HG03442 (cell line): Measurements from ENCODE around the gene ZMIZ1.

Source experiments
- ATAC-seq: cut with Tn5 transposase; IDR thresholded peaks from one replicate; pipeline ENCODE4 v1.9.1; 2021; ENCODE audit warnings: mild to moderate bottlenecking, moderate library complexity; ENCODE audit not compliant: unreplicated experiment

Gene ZMIZ1

DNA sequence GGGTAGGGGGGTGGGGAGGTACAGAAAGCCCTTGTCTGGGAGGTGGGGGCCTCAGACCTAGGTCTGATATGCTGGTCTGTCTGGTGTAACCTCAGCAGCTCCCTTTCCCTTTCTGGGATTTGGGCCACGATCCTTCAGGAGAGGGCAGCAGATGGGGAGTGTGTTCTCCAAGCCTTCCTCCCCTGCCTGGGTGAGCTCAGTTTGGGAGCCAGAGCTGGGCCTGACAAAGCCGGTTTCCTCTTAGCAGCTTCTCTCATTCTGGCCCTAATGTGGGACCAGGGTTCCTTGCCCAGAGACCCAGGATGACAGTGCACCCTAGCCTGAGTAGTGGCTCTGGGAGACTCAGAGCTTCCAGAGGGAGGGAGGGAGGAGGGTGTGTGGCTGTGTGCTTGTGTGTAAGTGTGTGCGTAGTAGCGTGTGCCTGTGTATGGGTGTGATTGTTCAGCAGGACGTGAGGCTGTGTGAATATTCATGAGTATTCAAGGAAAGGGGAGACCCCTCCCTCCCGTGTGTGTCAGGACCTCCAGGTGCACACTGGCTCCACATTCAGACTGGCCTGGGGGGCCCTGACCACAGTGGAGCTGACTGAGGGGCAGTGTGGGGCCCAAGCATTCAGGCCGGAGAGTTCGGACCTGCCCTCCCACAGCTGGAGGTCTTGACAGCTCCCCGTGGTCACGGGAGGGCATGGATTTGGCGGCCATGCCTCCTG is 96.5 kb downstream of the ZMIZ1 start:
- ATAC-seq: no peak

GRCh38 chr10:79166312-79166721 is 97.6 kb downstream of the ZMIZ1 start:
- ATAC-seq: no peak

DNA sequence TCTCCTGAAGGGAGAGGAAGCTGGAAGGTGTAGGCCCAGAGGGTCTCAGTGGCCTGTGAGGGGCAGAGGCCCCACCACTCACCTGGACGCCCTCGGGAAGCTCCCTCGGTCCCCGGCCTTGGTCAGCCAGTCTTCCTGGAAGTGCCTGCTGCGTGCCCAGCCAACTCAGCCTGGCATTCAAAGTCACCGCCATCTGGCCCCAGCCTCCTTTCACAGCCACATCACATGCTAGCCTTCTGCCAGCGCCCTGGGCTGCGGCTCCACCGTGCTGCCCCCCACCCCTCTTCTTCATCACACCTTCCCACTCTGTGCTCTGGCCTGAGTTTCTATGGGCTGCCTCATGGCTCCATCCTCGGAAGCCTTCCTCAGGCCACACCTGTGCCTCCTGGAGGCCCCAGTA is 98.0 kb downstream of the ZMIZ1 start:
- no peak for ATAC-seq

GRCh38 chr10:79167537-79167936 is 98.8 kb downstream of the ZMIZ1 start:
- no peak for ATAC-seq

- ATAC-seq: no peak
Measured at GRCh38 chr10:79168210-79168609, 99.4 kb downstream of the ZMIZ1 start.

DNA sequence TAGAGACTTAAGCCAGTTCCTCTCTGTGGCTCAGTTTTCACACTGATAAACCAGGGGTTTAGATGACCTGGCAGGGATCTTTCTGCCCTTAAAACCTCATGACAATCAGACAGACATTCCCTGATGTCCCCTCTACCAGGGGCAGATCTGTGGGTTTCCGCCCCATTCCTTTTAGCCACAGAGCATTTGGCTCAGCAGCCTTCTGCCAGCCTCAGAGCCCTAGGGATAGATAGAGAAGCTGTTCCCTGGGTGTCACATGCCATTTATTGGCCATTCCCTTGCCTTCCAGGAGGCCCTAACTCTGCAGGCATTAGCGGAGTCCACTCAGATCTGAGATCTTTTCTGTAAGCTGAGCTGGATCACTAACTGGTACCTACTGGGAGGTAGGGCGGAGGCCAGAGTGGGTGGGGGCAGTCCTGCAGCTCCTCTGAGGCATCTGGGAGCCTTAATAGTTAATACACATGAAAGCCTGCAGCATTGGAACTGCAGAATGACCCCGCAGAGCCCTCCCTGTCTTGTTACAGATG is 101.5 kb downstream of the ZMIZ1 start:
- ATAC-seq: no peak

DNA sequence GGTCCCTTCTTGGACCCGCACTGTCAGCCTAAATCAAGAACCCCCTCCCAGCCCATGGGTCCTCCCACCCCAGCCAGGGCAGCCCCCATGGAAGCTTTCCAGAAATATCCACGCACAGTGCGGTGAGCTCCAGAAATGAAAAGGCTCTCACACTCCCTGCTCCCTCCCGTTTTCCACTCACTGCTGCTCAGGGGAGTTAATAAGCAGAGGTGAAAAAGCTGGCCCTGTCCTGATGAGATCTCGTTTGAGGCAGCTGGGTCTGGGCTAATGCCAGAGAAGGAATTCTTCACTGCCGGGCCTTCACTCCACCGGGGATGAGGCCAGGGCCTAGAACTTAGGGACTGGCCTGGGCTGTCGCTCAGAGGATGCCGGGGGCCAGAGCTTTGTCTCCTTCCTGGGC is 102.2 kb downstream of the ZMIZ1 start:
- ATAC-seq: no peak

- no peak for ATAC-seq
Measured at GRCh38 chr10:79171504-79171903, 102.7 kb downstream of the ZMIZ1 start.

DNA sequence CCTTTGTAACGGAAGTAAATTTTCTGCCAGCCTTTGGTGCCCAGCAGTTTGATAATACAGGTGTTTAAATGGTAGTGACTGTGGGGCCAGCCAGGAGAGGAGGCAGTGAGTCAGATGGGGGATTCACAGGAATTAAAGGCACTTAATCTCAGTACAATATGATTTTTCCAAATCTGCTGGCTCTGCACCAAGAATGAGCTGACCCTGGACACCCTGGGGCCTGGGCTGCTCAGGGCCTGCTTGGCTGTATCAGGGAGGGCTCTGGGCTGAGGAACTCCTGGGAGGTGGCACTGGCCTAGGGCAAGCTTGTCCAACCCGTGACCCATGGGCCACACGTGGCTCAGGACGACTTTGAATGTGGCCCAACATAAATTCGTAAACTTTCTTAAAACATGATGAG is 104.1 kb downstream of the ZMIZ1 start:
- ATAC-seq: no peak

DNA sequence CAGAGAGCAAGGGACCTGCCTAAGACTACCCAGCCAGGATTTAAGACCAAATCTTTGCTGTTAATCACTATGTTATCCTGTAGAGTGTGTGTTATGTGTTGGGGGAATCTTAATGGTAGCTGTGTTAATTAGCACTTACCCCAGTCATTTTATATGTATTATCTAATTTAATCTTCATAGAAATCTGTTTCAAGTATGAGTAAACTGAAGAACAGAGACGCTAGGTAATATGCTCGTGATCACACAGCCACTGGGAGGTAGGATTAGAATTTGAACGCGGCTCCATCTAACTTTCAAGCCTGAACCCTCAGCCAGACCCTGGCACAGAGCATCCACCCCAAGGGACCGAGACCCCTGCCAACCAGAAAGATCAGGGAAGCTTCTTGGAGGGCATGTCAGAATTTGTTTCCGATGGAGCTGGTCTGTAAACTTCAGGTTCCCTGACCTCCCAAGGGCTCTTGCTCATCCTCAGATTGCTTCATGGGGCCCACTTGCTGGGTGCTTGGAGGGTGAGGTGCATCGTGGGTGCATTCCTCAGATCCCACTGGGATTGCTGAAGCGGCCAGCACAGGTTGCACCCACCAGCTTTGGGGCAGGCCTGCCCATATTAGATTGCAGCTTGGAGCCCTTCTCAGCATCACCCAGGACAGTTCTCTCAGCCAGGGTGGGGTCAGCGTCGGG is 105.0 kb downstream of the ZMIZ1 start:
- ATAC-seq: no peak

GRCh38 chr10:79176052-79176501 is 107.3 kb downstream of the ZMIZ1 start:
- no peak for ATAC-seq

- no peak for ATAC-seq
Measured at GRCh38 chr10:79176949-79177602, 108.3 kb downstream of the ZMIZ1 start.

GRCh38 chr10:79178070-79178576 is 109.4 kb downstream of the ZMIZ1 start:
- ATAC-seq: no peak

GRCh38 chr10:79178614-79179163 is 109.9 kb downstream of the ZMIZ1 start:
- ATAC-seq: no peak

DNA sequence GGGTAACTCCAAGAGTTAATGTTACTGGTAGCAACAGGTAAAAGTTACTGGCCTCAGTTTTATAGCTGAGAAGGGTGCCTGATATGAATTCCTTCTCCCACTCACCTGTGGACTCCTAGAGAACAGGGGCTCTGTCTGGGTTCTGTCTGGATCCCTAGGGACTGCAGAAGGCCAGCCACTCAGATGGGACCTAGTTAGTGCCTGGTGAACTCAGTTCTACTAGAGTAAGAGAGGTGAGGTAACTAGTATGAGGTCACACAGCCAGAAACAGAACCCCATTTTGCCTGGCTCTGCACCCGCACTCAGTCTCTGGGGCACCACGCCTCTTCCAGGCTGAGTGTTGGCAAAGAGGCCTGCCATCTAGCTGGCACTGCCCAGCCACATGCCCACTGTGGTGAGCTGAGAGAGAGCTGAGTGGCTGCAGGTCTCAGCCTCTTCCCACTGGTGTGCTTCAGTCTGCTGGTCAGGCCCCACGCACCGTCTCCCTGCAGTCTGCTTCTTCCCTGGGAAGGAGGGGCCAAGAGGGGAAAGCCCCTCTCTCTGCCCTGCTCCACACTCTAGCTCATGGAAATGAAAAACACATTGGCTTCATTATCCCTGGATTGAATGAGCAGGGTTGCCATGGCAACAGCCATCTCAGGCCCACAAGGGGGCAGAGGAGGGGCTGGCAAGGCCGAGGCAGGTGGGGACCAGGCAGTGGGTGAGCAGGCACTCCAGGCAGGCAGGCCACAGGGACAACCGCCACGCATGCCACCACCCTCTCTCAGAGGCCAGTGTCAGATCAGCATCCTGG is 110.6 kb downstream of the ZMIZ1 start:
- ATAC-seq: no peak

DNA sequence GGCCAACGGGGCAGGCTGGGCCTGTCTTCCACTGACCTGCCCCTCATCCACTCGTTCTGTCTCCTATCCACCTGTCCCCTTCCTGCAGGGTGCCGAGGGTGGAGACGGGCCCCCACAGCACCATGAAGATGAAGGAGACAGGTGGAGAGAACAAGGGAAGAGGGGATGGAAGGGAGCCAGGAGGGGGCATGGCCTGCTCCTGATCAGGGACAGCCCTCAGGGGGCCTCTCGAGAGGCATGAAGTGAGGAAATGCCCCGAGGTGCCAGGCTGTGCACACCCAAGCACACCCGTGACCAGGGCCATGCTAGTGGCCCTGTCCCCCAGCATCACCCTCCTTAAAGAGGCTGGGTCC is 111.2 kb downstream of the ZMIZ1 start:
- ATAC-seq: no peak

DNA sequence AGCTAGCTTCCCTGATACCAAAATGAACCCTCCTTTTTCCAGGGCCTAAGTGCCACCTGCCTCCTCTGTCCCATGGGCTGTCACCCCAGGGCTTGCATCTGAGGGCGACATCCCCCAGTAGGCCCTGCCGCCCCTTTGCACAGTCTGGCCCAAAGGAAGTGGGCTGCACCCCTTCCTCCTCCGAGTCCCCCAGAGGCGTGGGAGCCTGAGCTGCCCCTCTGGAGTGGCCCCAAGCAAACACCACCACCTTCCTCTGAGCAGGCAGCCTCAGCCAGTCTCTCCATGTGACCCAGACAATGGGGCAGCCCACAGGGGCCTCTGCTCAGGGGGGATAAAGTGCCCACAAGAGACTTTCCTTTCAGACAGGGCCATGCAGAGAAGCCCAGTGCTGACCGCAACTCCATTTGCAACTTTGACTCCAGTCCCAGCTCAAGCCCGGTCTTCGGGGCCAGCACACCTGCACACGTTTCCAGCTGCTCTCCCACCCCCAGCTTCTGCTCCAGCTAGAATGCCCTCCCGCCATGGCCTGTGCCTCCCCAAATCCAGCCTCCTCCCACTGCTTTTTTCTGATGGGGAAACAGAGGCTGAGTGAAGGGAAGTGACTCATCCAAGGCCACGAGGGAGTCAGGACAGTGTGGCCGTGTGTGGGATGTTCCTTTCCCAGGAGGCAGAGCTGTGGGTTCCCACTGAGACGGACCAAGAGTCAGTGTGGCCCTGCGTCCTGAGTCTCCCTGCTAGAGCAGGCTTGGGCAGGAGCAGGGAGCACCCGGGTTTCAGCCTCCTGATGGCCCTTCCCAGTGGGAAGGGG is 111.9 kb downstream of the ZMIZ1 start:
- no peak for ATAC-seq

- no peak for ATAC-seq
Measured at GRCh38 chr10:79181227-79181626, 112.5 kb downstream of the ZMIZ1 start.

GRCh38 chr10:79181698-79182521 is 113.1 kb downstream of the ZMIZ1 start:
- no peak for ATAC-seq
